HepG2 (cell line): ENCODE measurements around the gene PIM3. TPM values are rescaled to one million over a fixed set of nuclear protein-coding genes. Genes with fewer than 3 reads are reported as not detected.
A peak's percentile ranks its signal among the peaks of the same experiment; 100 is the strongest.

Experiments
- ARNT ChIP-seq: fragments of 450-650 bp; IDR thresholded peaks from 2 replicates; pipeline ENCODE4 v1.6.1; 2017
- ARNTL ChIP-seq: sonication (generic); formaldehyde crosslinking; IDR thresholded peaks from 2 replicates; pipeline ENCODE4 v1.4.0; 2020; ENCODE audit warnings: mild to moderate bottlenecking, missing genetic modification reagents
- BCL6 ChIP-seq: IDR thresholded peaks from 2 replicates; pipeline ENCODE4 v1.6.1; 2016; ENCODE audit warnings: missing genetic modification reagents, missing compliant biosample characterization
- BRD4 ChIP-seq: sonication (generic); formaldehyde crosslinking; IDR thresholded peaks from 2 replicates; pipeline ENCODE4 v1.4.0; 2020; ENCODE audit warnings: missing genetic modification reagents
- FOSL1 ChIP-seq: sonication (generic); formaldehyde crosslinking; IDR thresholded peaks from 2 replicates; pipeline ENCODE4 v1.9.0; 2021; ENCODE audit warnings: missing genetic modification reagents, borderline replicate concordance
- FOXA3 ChIP-seq: IDR thresholded peaks from 2 replicates; pipeline ENCODE4 v1.6.1; 2016; ENCODE audit warnings: missing genetic modification reagents, missing compliant biosample characterization
- HNRNPLL ChIP-seq: fragments of 200-400 bp; formaldehyde crosslinking; IDR thresholded peaks from 2 replicates; pipeline ENCODE4 v1.6.1; 2017; ENCODE audit warnings: mild to moderate bottlenecking, low read depth, low read length; ENCODE audit not compliant: poor library complexity, severe bottlenecking
- MIER3 ChIP-seq: IDR thresholded peaks from 2 replicates; pipeline ENCODE4 v1.6.1; 2016; ENCODE audit warnings: missing compliant biosample characterization, borderline replicate concordance
- MTA1 ChIP-seq: sonication (generic); formaldehyde crosslinking; IDR thresholded peaks from 2 replicates; pipeline ENCODE4 v1.4.0; 2020; ENCODE audit warnings: missing genetic modification reagents, mild to moderate bottlenecking, borderline replicate concordance
- MTF2 ChIP-seq: sonication (generic); formaldehyde crosslinking; IDR thresholded peaks from 2 replicates; pipeline ENCODE4 v1.5.0; 2020; ENCODE audit warnings: missing genetic modification reagents, borderline replicate concordance
- MXI1 ChIP-seq: IDR thresholded peaks from 3 replicates; pipeline ENCODE4 v1.6.1; 2012; ENCODE audit warnings: low read depth, low read length, inconsistent platforms, borderline replicate concordance
- NCOA2 ChIP-seq: sonication (generic); formaldehyde crosslinking; IDR thresholded peaks from 2 replicates; pipeline ENCODE4 v1.8.0; 2022; ENCODE audit warnings: inconsistent platforms
- NFKBIZ ChIP-seq: IDR thresholded peaks from 2 replicates; pipeline ENCODE4 v1.6.1; 2018; ENCODE audit warnings: missing genetic modification reagents, missing compliant biosample characterization
- RARA ChIP-seq: IDR thresholded peaks from 2 replicates; pipeline ENCODE4 v1.6.1; 2016; ENCODE audit warnings: missing genetic modification reagents, missing compliant biosample characterization
- RCOR2 ChIP-seq: IDR thresholded peaks from 2 replicates; pipeline ENCODE4 v1.6.1; 2016; ENCODE audit warnings: missing biosample characterization, missing genetic modification reagents
- RFX5 ChIP-seq: IDR thresholded peaks from 2 replicates; pipeline ENCODE4 v1.6.1; 2011; ENCODE audit warnings: low read depth, low read length, improper control_type of control experiment
- TGIF2 ChIP-seq: IDR thresholded peaks from 2 replicates; pipeline ENCODE4 v1.6.1; 2016; ENCODE audit warnings: control low read depth, missing compliant biosample characterization
- ZBTB3 ChIP-seq: sonication (generic); formaldehyde crosslinking; IDR thresholded peaks from 2 replicates; pipeline ENCODE4 v1.4.0; 2020; ENCODE audit warnings: low read depth, mild to moderate bottlenecking, moderate library complexity, missing genetic modification reagents, borderline replicate concordance
- ZFAT ChIP-seq: sonication (generic); formaldehyde crosslinking; conservative IDR thresholded peaks from 2 replicates; pipeline ENCODE4 v1.8.1; 2023; ENCODE audit warnings: missing genetic modification reagents, inconsistent platforms
- ZFP82 ChIP-seq: sonication (generic); formaldehyde crosslinking; IDR thresholded peaks from 2 replicates; pipeline ENCODE4 v1.5.1; 2020; ENCODE audit warnings: mild to moderate bottlenecking, missing genetic modification reagents, borderline replicate concordance
- ZNF317 ChIP-seq: sonication (generic); formaldehyde crosslinking; IDR thresholded peaks from 2 replicates; pipeline ENCODE4 v1.5.0; 2020; ENCODE audit warnings: mild to moderate bottlenecking, missing genetic modification reagents
- ZNF460 ChIP-seq: sonication (generic); formaldehyde crosslinking; IDR thresholded peaks from 2 replicates; pipeline ENCODE4 v1.5.1; 2020; ENCODE audit warnings: missing genetic modification reagents, mild to moderate bottlenecking, borderline replicate concordance
- ZNF530 ChIP-seq: sonication (generic); formaldehyde crosslinking; IDR thresholded peaks from 2 replicates; pipeline ENCODE4 v1.5.0; 2020; ENCODE audit warnings: low read depth, mild to moderate bottlenecking, missing genetic modification reagents
- ZNF660 ChIP-seq: sonication (generic); formaldehyde crosslinking; IDR thresholded peaks from 2 replicates; pipeline ENCODE4 v1.5.1; 2020; ENCODE audit warnings: mild to moderate bottlenecking, low read depth, missing genetic modification reagents, borderline replicate concordance
- ZNF75D ChIP-seq: sonication (generic); formaldehyde crosslinking; IDR thresholded peaks from 2 replicates; pipeline ENCODE4 v1.8.1; 2023; ENCODE audit warnings: missing genetic modification reagents, mild to moderate bottlenecking, borderline replicate concordance
- polyA plus RNA-seq, 8 experiments: library from polyadenylated mRNA; depleted of rRNA in 3 of 8; stranded (reverse) in 7 of 8; unstranded in 1 of 8; fragments of >200 nt; fragmentation: Illumina TruSeq in 4 of 8; extraction: Trizol in 4 of 8; gene quantifications; 2 replicates each; pipeline versions ENCODE4 v1.2.1 to v1.2.3, GENCODE V29; 2011 to 2016; ENCODE audit warnings: low read depth in 4 of 8, missing spikeins in 1 of 8, mixed read lengths in 1 of 8; ENCODE audit not compliant: insufficient read depth in 1 of 8
- total RNA-seq, 5 experiments: library from RNA; depleted of rRNA; stranded (reverse); fragments of >200 nt; fragmentation: Illumina TruSeq; extraction: Trizol; gene quantifications; 2 replicates each; pipeline ENCODE4 v1.2.3, GENCODE V29; 2016; ENCODE audit warnings: low read depth in 1 of 5
- TF ChIP-seq, protein P1 (sequence below): sonication (generic); formaldehyde crosslinking; IDR thresholded peaks from 2 replicates; pipeline ENCODE4 v1.4.0; 2020; ENCODE audit warnings: mild to moderate bottlenecking, missing genetic modification reagents
- TF ChIP-seq, protein P2 (sequence below): sonication (generic); formaldehyde crosslinking; IDR thresholded peaks from 2 replicates; pipeline ENCODE4 v1.8.1; 2023; ENCODE audit warnings: mild to moderate bottlenecking, missing genetic modification reagents
- TF ChIP-seq, protein P3 (sequence below): sonication (generic); formaldehyde crosslinking; IDR thresholded peaks from 2 replicates; pipeline ENCODE4 v1.8.0; 2022; ENCODE audit warnings: missing genetic modification reagents, mild to moderate bottlenecking, moderate library complexity, borderline replicate concordance

Gene PIM3
- total and polyA plus RNA-seq, 2 of the 13 experiments (the other 11 are each of a cell fraction or from before 2014, with no cell fraction given) = 21.6 to 31.2 TPM

DNA sequence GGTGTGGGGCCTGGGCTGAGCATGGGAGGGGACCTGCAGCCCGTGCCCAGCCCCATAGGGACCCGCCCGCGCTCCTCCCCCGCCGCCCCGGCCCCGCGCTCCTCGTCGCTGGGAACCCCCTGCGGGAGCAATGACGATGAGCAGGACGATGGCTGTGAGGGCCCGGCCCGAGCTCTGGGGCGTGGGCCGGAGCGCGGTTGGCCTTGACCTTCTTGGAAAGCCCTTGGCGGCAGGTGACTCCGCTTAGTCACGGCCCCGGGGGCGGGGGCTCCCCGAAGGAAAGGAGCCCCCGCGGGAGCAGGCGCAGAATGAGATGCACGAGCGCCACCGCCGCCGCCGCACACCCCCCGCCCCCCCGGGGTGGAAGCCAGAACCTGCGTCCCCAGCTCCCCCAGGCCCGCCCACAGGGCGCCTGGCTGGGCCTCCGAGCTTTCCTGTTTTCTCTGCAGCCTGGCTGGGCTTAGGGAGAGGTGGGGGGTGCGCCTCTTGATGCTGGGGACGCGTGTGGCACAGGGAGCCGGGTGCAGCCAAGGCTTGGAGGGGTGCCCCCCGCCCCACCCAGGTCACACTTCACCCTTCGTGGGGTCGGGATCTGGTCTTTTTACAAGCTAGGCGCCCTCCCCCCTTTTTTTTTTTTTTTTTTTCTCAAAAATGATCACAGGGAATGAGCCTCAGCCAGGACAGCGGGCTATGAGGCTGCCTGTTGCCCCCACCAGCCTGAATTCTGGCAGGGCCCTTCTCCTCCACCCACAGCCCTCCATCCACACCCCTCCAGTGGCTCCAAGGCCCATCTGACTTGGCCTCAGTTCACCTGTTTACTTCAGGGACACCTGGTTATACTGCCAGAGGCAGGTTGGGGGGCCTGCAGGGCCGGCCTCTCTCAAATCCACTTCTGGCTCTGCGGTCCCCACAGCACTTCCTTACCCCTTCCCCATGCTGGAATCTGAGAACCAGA lies 24.3 kb upstream of the PIM3 start (continued):
- TF ChIP-seq ARNTL (0 out of 2 replicates have a peak, but pooled peaks have one; percentile 63), NFKBIZ (CRISPR knock-in tag) (peak; percentile 78; the same call in 1 of the 2 replicates), NCOA2 (peak; percentile 71), MTF2 (no peak), BCL6 (CRISPR knock-in tag) (peak; percentile 99), MXI1 (peak; percentile 64; the same call in 1 of the 3 replicates), BRD4 (CRISPR knock-in tag) (no peak), RFX5 (no peak), ZNF530 (CRISPR knock-in tag) (no peak), FOSL1 (CRISPR knock-in tag) (peak; percentile 82; the same call in 1 of the 2 replicates), ZNF317 (CRISPR knock-in tag) (peak; percentile 77; the same call in 1 of the 2 replicates), HNRNPLL (peak; percentile 28), TGIF2 (CRISPR knock-in tag) (0 out of 2 replicates have a peak, but pooled peaks have one; percentile 28), ZNF460 (CRISPR knock-in tag) (no peak), ZNF660 (CRISPR knock-in tag) (no peak), ARNT (no peak), RARA (peak; percentile 98), ZFAT (CRISPR knock-in tag) (no peak), RCOR2 (CRISPR knock-in tag) (peak; percentile 33; the same call in 1 of the 2 replicates), ZNF75D (no peak), MIER3 (CRISPR knock-in tag) (peak; percentile 68), FOXA3 (CRISPR knock-in tag) (peak; percentile 64), MTA1 (CRISPR knock-in tag) (no peak), ZFP82 (no peak), ZBTB3 (peak; percentile 85; the same call in 1 of the 2 replicates)
- TF ChIP-seq, protein P1, sequence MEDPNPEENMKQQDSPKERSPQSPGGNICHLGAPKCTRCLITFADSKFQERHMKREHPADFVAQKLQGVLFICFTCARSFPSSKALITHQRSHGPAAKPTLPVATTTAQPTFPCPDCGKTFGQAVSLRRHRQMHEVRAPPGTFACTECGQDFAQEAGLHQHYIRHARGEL (CRISPR knock-in tag) = no peak
- TF ChIP-seq, protein P2, sequence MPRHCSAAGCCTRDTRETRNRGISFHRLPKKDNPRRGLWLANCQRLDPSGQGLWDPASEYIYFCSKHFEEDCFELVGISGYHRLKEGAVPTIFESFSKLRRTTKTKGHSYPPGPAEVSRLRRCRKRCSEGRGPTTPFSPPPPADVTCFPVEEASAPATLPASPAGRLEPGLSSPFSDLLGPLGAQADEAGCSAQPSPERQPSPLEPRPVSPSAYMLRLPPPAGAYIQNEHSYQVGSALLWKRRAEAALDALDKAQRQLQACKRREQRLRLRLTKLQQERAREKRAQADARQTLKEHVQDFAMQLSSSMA = no peak
- TF ChIP-seq, protein P3, sequence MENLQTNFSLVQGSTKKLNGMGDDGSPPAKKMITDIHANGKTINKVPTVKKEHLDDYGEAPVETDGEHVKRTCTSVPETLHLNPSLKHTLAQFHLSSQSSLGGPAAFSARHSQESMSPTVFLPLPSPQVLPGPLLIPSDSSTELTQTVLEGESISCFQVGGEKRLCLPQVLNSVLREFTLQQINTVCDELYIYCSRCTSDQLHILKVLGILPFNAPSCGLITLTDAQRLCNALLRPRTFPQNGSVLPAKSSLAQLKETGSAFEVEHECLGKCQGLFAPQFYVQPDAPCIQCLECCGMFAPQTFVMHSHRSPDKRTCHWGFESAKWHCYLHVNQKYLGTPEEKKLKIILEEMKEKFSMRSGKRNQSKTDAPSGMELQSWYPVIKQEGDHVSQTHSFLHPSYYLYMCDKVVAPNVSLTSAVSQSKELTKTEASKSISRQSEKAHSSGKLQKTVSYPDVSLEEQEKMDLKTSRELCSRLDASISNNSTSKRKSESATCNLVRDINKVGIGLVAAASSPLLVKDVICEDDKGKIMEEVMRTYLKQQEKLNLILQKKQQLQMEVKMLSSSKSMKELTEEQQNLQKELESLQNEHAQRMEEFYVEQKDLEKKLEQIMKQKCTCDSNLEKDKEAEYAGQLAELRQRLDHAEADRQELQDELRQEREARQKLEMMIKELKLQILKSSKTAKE (CRISPR knock-in tag) = peak; percentile 96
